ENCODE data around the gene HEATR9. TPM values are rescaled to one million over a fixed set of nuclear protein-coding genes. Genes with fewer than 3 reads are reported as not detected.

HEATR9 gene
- total RNA-seq, 1 experiment from 2014 or later, result not detected

GRCh38 chr17:35900708-35901480 is 32.2 kb upstream of the HEATR9 start (continued):
- no peak for TF ChIP-seq ARID4B (CRISPR knock-in tag; IDR thresholded peaks at IDR 0.05; ENCODE audit: borderline replicate concordance)

DNA sequence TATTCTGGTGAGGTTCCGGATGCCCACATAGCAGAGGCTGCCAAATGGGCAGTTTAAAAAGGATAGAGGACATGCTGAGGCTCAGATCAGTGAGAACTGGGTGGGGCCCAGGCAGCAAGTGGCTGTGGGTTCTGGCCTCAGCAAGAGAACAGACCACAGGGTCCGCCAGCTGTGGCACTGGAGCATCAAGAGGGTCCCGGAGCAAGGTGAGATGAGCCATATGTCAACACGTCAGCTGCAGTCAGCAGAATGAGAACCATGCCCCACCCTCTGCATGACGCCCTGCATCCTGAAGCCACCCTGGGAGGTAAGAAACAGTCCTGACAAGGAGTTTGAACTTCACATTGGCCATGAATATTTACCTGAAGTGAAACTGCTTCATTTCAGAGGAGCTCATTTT is 31.6 kb upstream of the HEATR9 start:
- DNase-seq (ENCODE audit: low spot score) (no peak), ATAC-seq (no peak)
- H3K27ac Mint-ChIP-seq, result no peak overlapping the region
- peaks cover 12% of the 10 kb centered on the region for H3K9me3 Mint-ChIP-seq
- H3K4me3 Mint-ChIP-seq, result no peak overlapping the region
- H3K27me3 Mint-ChIP-seq (ENCODE audit: low read depth), result no peaks in the 10 kb centered on the region; the same call in 1 of the 2 replicates
- ChIA-PET POLR2A (no interaction called here), CTCF (interaction anchor here (0.6 to 1.3 kb wide), 2 partner anchors 136 to 632 kb away, joined by 3 read pairs; no protein-coding TSS in a partner anchor)
- TF ChIP-seq, protein P1, sequence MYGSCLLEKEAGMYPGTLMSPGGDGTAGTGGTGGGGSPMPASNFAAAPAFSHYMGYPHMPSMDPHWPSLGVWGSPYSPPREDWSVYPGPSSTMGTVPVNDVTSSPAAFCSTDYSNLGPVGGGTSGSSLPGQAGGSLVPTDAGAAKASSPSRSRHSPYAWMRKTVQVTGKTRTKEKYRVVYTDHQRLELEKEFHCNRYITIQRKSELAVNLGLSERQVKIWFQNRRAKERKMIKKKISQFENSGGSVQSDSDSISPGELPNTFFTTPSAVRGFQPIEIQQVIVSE (CRISPR knock-in tag; IDR thresholded peaks at IDR 0.05; ENCODE audit: borderline replicate concordance), result no peak
- no peak for TF ChIP-seq ZNF532 (CRISPR knock-in tag; IDR thresholded peaks at IDR 0.05; ENCODE audit: borderline replicate concordance)
- H3K36me3 Mint-ChIP-seq, result no peaks in the 10 kb centered on the region
- no peaks in the 10 kb centered on the region for H3K4me1 Mint-ChIP-seq

DNA sequence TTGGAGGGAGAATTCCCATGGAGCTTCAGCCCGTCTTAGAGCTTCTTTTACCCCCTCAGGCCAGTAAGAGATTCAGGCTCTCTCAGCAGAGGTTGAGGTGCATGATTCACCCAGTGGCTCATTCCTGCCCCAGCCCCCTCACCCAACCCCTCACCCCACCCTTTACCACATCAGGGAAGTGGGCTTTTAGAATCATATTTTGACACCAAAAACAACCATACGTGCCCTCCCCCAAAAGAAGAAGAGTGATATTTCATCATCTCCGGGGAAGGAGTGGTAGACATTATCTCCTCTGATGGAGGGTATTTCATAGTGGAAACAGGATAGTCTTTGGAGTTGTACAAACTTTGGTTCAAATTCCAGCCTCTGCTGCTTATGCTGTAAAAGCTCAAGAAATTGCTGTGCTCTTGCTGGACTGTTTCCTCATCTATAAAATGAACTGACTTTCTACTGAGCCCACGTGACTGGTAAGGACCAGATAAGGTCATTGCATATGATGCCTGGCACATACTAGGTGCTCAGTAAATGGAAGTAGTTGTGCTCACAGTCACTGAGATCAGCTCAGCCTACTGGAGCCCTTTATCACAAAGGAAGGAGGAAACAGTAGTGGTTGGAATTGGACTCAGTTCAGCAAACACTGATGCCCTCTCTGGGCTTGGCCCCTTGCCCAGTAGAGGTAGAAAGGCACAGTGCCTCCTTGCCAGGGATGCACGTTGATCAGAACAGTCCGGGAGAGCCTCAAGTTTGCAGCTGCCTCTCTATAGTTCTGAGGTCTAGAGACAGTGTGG is 29.8 kb upstream of the HEATR9 start:
- no peaks in the 10 kb centered on the region for H3K36me3 Mint-ChIP-seq
- no peaks in the 10 kb centered on the region for H3K4me1 Mint-ChIP-seq
- no peak for DNase-seq (ENCODE audit: low spot score)
- H3K9me3 Mint-ChIP-seq, result no peaks in the 10 kb centered on the region
- H3K4me3 Mint-ChIP-seq, result no peak overlapping the region
- no peaks in the 10 kb centered on the region; the same call in 1 of the 2 replicates for H3K27me3 Mint-ChIP-seq (ENCODE audit: low read depth)
- ATAC-seq, result no peak
- ChIA-PET CTCF (no interaction called here), POLR2A (no interaction called here)
- no peak overlapping the region for H3K27ac Mint-ChIP-seq
- no peak for TF ChIP-seq E2F4 (CRISPR knock-in tag; IDR thresholded peaks at IDR 0.05; ENCODE audit: borderline replicate concordance, low read depth)
- TF ChIP-seq ELF4 (CRISPR knock-in tag; IDR thresholded peaks at IDR 0.05; ENCODE audit: low read depth), result no peak
- TF ChIP-seq IRF2 (CRISPR knock-in tag; IDR thresholded peaks at IDR 0.05; ENCODE audit: borderline replicate concordance, low read depth), result no peak
- TF ChIP-seq, protein P2, sequence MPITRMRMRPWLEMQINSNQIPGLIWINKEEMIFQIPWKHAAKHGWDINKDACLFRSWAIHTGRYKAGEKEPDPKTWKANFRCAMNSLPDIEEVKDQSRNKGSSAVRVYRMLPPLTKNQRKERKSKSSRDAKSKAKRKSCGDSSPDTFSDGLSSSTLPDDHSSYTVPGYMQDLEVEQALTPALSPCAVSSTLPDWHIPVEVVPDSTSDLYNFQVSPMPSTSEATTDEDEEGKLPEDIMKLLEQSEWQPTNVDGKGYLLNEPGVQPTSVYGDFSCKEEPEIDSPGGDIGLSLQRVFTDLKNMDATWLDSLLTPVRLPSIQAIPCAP (CRISPR knock-in tag; IDR thresholded peaks at IDR 0.05), result no peak
- no peak for TF ChIP-seq ZNF532 (CRISPR knock-in tag; IDR thresholded peaks at IDR 0.05; ENCODE audit: borderline replicate concordance)
- TF ChIP-seq JUN (CRISPR knock-in tag; IDR thresholded peaks at IDR 0.05), result no peak
- no peak for TF ChIP-seq CREM (CRISPR knock-in tag; IDR thresholded peaks at IDR 0.05)
- TF ChIP-seq SOX15 (CRISPR knock-in tag; IDR thresholded peaks at IDR 0.05), result no peak

All from WTC11 (cell line).